Left hindlimb (tissue), 1 donor: Measurements from ENCODE around the gene PRDX2.
"Not testable (repeated sequence)": the region's sequence is repeated elsewhere in the genome, so short reads cannot be mapped to it uniquely, and the experiment has no call there.

Source experiments
- DNase-seq: peaks from one replicate; pipeline ENCODE4 v3.0.0-alpha.2; 2018

The PRDX2 gene

GRCh38 chr19:12825254-12826131 lies 23.9 kb upstream of the PRDX2 start:
- DNase-seq, result no peak

DNA sequence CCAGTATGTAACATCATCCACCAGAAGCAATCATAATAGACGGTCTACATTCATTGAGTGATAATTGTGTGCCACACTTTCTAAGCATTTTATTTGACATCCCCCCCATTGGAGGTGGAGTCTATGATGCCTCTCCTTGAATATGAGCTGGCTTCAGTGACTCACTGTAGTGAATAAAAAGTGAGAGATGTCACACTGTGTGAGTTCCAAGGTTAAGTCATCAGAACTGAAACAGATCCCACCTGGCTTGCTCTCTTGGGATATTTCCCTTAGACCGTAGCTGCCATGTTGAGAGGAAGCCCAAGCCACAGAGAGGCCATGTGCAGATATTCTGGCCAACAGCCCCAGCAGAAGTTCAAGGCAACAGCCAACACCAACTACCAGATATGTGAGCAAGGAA lies 20.2 kb upstream of the PRDX2 start:
- DNase-seq, result no peak

GRCh38 chr19:12817810-12818209 lies 16.2 kb upstream of the PRDX2 start:
- DNase-seq, result not testable (repeated sequence)

DNA sequence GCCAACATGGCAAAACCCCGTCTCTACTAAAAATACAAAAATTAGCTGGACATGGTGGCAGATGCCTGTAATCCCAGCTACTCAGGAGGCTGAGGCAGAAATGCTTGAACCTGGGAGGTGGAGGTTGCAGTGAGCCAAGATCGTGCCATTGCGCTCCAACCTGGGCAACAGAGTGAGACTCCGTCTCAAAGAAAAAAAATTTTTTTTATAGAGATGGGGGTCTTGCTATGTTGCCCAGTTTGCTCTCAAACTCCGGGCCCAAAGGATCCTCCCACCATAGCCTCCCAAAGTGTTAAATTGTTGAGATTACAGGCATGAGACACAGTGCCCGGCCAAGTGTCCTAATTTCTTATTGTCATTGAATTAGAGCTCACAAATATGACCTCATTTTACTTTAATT lies 15.6 kb upstream of the PRDX2 start:
- not testable (repeated sequence) for DNase-seq

GRCh38 chr19:12815088-12815487 lies 13.5 kb upstream of the PRDX2 start:
- no peak for DNase-seq

GRCh38 chr19:12806242-12807081 lies 4.9 kb upstream of the PRDX2 start, which contains the start of gene RNASEH2A:
Gene RNASEH2A (plus strand): TSS chr19:12806584. CDS start chr19:12806674, 90 bp downstream.
- DNase-seq, result peak; percentile 89

DNA sequence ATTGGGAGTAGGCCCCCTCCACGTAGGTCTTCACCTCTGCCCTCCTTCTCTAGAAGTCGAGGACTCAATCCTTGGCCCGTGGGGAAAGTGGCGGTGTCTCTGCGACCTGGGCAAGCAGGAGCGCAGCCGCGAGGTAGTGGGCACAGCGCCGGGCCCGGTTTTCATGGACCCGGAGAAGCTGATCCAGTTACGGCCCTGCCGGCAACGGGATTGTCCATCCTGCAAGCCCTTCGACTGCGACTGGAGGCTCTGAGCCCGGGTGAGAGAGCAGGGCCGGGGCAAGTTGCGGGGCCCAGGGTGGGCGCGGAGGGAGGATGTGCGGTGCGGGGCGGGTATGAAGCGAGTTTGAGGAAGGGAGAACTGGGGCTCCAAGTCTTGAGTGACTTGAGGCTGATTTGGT lies 2.5 kb upstream of the PRDX2 start:
- no peak for DNase-seq

GRCh38 chr19:12802267-12803106 lies 887 bp upstream of the PRDX2 start:
- no peak for DNase-seq

GRCh38 chr19:12800923-12801465 lies 606 bp downstream of the PRDX2 start:
- DNase-seq, result no peak

DNA sequence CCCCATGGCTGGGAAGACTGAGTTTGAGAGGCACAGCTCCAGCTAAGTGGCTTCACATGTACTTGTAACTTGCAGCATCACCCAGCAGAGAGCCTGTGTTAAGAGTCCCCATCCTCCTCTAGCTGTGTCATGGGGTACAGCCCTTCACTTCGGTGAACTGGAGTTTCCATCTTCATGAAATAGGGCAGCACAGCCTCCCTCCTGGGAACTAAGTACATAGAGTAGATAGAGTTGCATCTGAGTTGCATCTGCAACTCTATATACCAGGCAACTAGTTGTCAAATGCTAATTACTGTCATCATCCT lies 1.2 kb downstream of the PRDX2 start:
- no peak for DNase-seq

DNA sequence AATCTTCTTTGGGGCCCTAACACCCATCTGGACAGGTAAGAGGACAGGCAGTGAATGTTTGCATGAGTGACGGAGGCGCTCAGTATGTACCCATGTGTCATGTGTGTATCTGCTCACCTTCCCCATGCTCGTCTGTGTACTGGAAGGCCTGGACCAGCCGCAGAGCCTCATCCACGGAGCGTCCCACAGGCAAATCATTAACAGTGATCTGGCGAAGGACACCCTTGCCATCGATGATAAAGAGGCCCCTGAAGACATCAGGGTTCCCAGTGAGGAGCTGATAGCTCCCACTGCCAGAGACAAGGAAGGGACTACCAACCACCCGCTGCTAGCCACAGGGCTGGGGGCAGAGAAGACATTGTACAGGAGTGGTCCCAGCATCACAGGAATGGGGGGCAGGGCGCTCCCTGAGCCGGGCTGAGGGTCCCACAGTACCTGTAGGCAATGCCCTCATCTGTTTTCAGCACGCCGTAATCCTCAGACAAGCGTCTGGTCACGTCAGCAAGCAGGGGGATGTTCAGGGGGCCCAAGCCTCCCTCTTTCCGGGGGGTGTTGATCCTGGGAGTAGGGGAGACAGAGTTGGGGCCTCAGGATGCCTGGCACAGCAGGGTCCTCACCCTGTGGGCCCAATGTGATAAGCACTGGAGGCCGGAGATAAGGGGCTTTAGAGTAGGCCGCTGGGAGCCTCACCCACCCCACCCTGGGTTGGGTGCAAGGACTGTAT lies 1.7 kb downstream of the PRDX2 start:
- DNase-seq, result no peak

- DNase-seq, result not testable (repeated sequence)
Observed at GRCh38 chr19:12797607-12798006, 4.0 kb downstream of the PRDX2 start.

GRCh38 chr19:12797141-12797587 lies 4.4 kb downstream of the PRDX2 start:
- DNase-seq, result no peak

- DNase-seq, result peak; percentile 85
Observed at GRCh38 chr19:12796146-12797071, 5.2 kb downstream of the PRDX2 start.

DNA sequence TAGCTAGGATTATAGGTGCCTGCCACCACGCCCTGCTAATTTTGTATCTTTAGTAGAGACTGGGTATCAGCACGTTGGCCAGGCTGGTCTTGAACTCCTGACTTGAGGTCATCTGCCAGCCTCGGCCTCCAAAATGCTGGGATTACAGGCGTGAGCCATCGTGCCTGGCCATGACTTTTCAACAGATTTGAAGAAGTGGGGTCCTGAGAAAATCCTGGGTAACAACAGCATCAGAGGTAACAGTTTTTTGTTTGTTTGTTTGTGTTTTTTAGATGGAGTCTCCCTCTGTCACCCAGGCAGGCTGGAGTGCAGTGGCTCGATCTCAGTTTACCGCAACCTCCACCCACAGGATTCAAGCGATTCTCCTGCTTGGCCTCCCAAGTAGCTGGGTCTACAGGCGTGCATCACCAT lies 6.6 kb downstream of the PRDX2 start:
- no peak for DNase-seq

DNA sequence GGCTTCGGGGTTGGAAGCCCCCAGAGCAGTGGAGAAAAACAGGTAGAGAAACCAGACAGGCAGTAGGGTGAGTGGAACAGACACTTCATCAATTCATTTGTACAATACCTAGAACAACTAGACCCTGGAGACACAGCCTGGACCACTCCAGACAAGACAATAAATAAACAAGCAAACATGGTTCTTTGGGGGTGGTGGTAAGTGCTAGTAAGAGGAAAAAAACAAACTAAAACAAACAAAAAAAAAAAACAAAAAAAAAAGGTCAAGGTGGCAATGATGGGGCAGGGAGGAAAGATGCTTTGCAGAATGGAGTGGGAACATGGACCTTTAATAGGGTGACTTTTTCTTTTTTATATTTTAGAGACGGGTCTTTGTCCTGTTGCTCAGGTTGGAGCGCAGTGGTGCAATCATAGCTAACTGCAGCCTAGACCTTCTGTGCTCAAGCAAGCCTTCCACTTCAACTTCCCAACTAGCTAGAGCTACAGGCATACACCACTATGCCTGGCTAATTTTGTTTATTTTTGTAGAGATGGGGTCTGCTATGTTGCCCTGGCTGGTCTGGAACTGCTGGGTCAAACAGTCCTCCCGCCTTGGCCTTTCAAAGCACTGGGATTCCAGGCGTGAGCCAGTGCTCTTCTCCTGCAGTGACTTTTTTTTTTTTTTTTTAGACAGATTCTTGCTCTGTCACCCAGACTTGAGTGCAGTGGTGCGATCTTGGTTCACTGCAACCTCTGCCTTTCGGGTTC lies 7.2 kb downstream of the PRDX2 start:
- no peak for DNase-seq

- peak; percentile 96 for DNase-seq
Observed at GRCh38 chr19:12793290-12794195, 8.1 kb downstream of the PRDX2 start.

DNA sequence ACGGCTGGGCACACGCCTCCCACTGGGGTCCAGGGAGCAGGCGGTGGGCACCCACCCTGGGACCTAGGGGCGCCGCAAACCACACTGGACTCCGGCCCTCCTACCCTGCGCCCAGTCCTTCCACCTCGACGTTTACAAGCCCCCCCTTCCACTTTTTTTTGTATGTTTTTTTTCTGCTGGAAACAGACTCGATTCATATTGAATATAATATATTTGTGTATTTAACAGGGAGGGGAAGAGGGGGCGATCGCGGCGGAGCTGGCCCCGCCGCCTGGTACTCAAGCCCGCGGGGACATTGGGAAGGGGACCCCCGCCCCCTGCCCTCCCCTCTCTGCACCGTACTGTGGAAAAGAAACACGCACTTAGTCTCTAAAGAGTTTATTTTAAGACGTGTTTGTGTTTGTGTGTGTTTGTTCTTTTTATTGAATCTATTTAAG lies 8.7 kb downstream of the PRDX2 start:
- DNase-seq, result no peak
